Skeletal muscle satellite cell (primary cell): ENCODE results near the gene GCC1.

Source experiments
- H3K27me3 ChIP-seq: 2 replicates; pipeline ENCODE4 v1.7.0; 2013; ENCODE audit warnings: low read length; ENCODE audit not compliant: control insufficient read depth, insufficient read depth
- H3K36me3 ChIP-seq: 2 replicates; pipeline ENCODE4 v1.7.0; 2013; ENCODE audit warnings: mild to moderate bottlenecking, control low read depth, low read length; ENCODE audit not compliant: insufficient read depth
- H3K4me1 ChIP-seq: 2 replicates; pipeline ENCODE4 v1.7.0; 2013; ENCODE audit warnings: low read length; ENCODE audit not compliant: control insufficient read depth, insufficient read depth
- H3K4me2 ChIP-seq: 2 replicates; pipeline ENCODE4 v1.7.0; 2013; ENCODE audit warnings: mild to moderate bottlenecking, low read length
- H3K4me3 ChIP-seq: 2 replicates; pipeline ENCODE4 v1.7.0; 2013; ENCODE audit warnings: low read length
- H3K9ac ChIP-seq: 2 replicates; pipeline ENCODE4 v1.7.0; 2013; ENCODE audit warnings: mild to moderate bottlenecking, low read depth, low read length, moderate library complexity
- H3K9me3 ChIP-seq: replicated peaks from 2 replicates; pipeline ENCODE4 v1.7.0; 2013; ENCODE audit warnings: mild to moderate bottlenecking, control low read depth, low read length

Gene GCC1

GRCh38 chr7:127535546-127536393, 49.6 kb downstream of the GCC1 start:
- no peaks in the 10 kb centered on the region for H3K4me1 ChIP-seq
- H3K36me3 ChIP-seq = no peaks in the 10 kb centered on the region
- no peak overlapping the region for H3K4me2 ChIP-seq
- peaks cover 39% of the 10 kb centered on the region for H3K27me3 ChIP-seq
- no peak overlapping the region for H3K9ac ChIP-seq
- no peaks in the 10 kb centered on the region for H3K9me3 ChIP-seq
- H3K4me3 ChIP-seq = no peak overlapping the region

- Histone ChIP-seq H3K36me3 (no peaks in the 10 kb centered on the region), H3K9ac (no peak overlapping the region), H3K4me3 (no peak overlapping the region), H3K4me1 (no peaks in the 10 kb centered on the region), H3K4me2 (no peak overlapping the region), H3K27me3 (peaks cover 39% of the 10 kb centered on the region), H3K9me3 (no peaks in the 10 kb centered on the region)
Observed at GRCh38 chr7:127534636-127535035, 50.8 kb downstream of the GCC1 start.

GRCh38 chr7:127532736-127533135, 52.7 kb downstream of the GCC1 start:
- no peaks in the 10 kb centered on the region for H3K9me3 ChIP-seq
- no peak overlapping the region for H3K4me2 ChIP-seq
- no peaks in the 10 kb centered on the region for H3K4me1 ChIP-seq
- H3K4me3 ChIP-seq = no peak overlapping the region
- peaks cover 31% of the 10 kb centered on the region for H3K27me3 ChIP-seq
- no peaks in the 10 kb centered on the region for H3K36me3 ChIP-seq
- H3K9ac ChIP-seq = no peak overlapping the region

- Histone ChIP-seq H3K9me3 (no peaks in the 10 kb centered on the region), H3K9ac (no peak overlapping the region), H3K4me3 (no peak overlapping the region), H3K27me3 (peaks cover 25% of the 10 kb centered on the region), H3K36me3 (no peaks in the 10 kb centered on the region), H3K4me1 (no peaks in the 10 kb centered on the region), H3K4me2 (no peak overlapping the region)
Observed at GRCh38 chr7:127532151-127532550, 53.2 kb downstream of the GCC1 start.
